Ishikawa (cell line): ENCODE results near the gene TMEM80.

Experiments used
- CEBPB ChIP-seq: IDR thresholded peaks from 2 replicates; pipeline ENCODE4 v1.6.1; 2012
- CREB1 ChIP-seq: IDR thresholded peaks from 2 replicates; pipeline ENCODE4 v1.6.1; 2012; ENCODE audit warnings: low read depth
- EGR1 ChIP-seq: IDR thresholded peaks from 2 replicates; pipeline ENCODE4 v1.6.1; 2012
- EP300 ChIP-seq: IDR thresholded peaks from 2 replicates; pipeline ENCODE4 v1.6.1; 2012; ENCODE audit warnings: borderline replicate concordance
- FOXM1 ChIP-seq: IDR thresholded peaks from 2 replicates; pipeline ENCODE4 v1.6.1; 2012; ENCODE audit warnings: low read depth, borderline replicate concordance
- MAX ChIP-seq: IDR thresholded peaks from 2 replicates; pipeline ENCODE4 v1.6.1; 2012
- NFIC ChIP-seq: IDR thresholded peaks from 2 replicates; pipeline ENCODE4 v1.6.1; 2012
- RAD21 ChIP-seq: IDR thresholded peaks from 2 replicates; pipeline ENCODE4 v1.6.1; 2012; ENCODE audit warnings: low read depth
- REST ChIP-seq: IDR thresholded peaks from 2 replicates; pipeline ENCODE4 v1.6.1; 2012; ENCODE audit warnings: low read depth, mild to moderate bottlenecking
- TAF1 ChIP-seq: IDR thresholded peaks from 2 replicates; pipeline ENCODE4 v1.6.1; 2012; ENCODE audit warnings: low read depth, mild to moderate bottlenecking
- TCF12 ChIP-seq: IDR thresholded peaks from 2 replicates; pipeline ENCODE4 v1.6.1; 2012; ENCODE audit warnings: low read depth
- TEAD4 ChIP-seq: IDR thresholded peaks from 2 replicates; pipeline ENCODE4 v1.6.1; 2012
- YY1 ChIP-seq: IDR thresholded peaks from 2 replicates; pipeline ENCODE4 v1.6.1; 2012; ENCODE audit warnings: low read depth
- ZBTB7A ChIP-seq: IDR thresholded peaks from 2 replicates; pipeline ENCODE4 v1.6.1; 2012; ENCODE audit warnings: low read depth
- TF ChIP-seq, protein P1 (sequence below): IDR thresholded peaks from 2 replicates; pipeline ENCODE4 v1.6.1; 2012

The TMEM80 gene

GRCh38 chr11:656866-657265 is 38.8 kb upstream of the TMEM80 start:
- TF ChIP-seq CEBPB: no peak
- TF ChIP-seq TCF12: no peak
- TF ChIP-seq MAX: no peak
- TF ChIP-seq TAF1: no peak
- TF ChIP-seq ZBTB7A: no peak
- TF ChIP-seq FOXM1: no peak
- TF ChIP-seq EGR1: no peak
- TF ChIP-seq TEAD4: no peak
- TF ChIP-seq YY1: no peak
- TF ChIP-seq NFIC: no peak
- no peak for TF ChIP-seq CREB1
- no peak for TF ChIP-seq RAD21
- TF ChIP-seq REST: no peak
- TF ChIP-seq, protein P1, sequence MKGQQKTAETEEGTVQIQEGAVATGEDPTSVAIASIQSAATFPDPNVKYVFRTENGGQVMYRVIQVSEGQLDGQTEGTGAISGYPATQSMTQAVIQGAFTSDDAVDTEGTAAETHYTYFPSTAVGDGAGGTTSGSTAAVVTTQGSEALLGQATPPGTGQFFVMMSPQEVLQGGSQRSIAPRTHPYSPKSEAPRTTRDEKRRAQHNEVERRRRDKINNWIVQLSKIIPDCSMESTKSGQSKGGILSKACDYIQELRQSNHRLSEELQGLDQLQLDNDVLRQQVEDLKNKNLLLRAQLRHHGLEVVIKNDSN: no peak

GRCh38 chr11:657691-658126 is 37.9 kb upstream of the TMEM80 start:
- TF ChIP-seq MAX (no peak), EGR1 (no peak), FOXM1 (no peak), TCF12 (no peak), ZBTB7A (no peak), CREB1 (no peak), CEBPB (no peak), TAF1 (no peak), YY1 (no peak), REST (no peak), TEAD4 (no peak), EP300 (no peak)
- TF ChIP-seq, protein P1: no peak

DNA sequence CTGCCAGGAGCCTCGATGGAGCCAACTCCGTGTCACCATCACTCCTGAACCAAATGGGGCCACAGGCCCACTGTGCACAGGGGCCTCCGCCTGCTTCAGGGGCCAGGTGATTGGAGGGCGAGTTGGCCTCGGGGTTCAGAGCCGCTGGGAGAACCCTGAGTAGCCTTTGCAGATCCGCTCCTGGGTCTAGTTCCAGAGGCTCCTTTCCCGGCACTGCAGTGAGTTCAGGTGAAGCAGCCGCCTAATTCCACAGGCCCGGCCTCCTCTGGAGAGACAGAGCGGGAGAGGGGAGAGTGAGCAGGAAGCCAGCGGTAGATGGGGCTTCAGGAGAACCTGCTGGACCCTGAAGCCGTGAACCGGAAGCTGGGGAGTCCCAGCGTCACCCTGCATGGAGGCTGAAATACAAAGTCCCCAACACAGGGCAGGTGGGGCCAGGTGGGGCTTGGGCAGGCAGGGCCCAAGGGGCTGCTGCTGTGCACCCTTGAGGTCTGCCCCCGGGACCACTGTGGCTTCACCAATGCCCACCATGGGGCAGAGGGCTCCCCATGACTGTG is 36.0 kb upstream of the TMEM80 start:
- TF ChIP-seq, protein P1: no peak
- TF ChIP-seq CREB1 (no peak), TCF12 (no peak), REST (no peak), EGR1 (no peak), EP300 (no peak), TEAD4 (no peak), NFIC (no peak), CEBPB (no peak), TAF1 (no peak), RAD21 (no peak), ZBTB7A (no peak), YY1 (no peak), FOXM1 (no peak), MAX (no peak)

DNA sequence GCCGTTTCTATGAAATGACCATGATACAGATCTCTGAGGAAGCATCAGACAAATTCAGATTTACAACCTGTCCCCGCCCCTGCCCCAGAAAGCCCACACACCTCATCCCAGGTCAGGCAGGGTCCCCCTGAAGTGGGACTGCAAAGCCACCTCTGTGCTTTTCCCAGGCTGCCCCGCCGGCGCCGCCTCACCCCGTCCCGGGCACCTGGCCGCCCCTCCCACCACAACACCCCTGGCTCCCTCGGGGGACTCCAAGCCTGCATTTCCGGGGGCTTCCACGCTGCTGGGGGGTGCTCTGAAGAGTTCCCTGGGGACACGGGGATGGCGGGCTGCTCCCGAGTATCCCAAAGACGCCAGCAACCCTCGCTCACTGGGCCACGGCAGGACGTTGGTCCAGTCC is 35.3 kb upstream of the TMEM80 start:
- TF ChIP-seq MAX (no peak), TAF1 (no peak)
- TF ChIP-seq, protein P1: no peak
